CD4-positive, alpha-beta T cell (primary cell): ENCODE measurements around the gene DDX52. TPM values are rescaled to one million over a fixed set of nuclear protein-coding genes. Genes with fewer than 3 reads are reported as not detected.
A peak's percentile ranks its signal among the peaks of the same experiment; 100 is the strongest.

ENCODE experiments used
- ATAC-seq: fragments of 200-7000 bp; cut with Tn5 transposase; one replicate; pipeline ENCODE4 v1.10.0; 2022; ENCODE audit warnings: mild to moderate bottlenecking; ENCODE audit not compliant: poor library complexity
- CTCF ChIA-PET: fragments of 350-600 bp; sonication (Branson Sonifier 250); formaldehyde crosslinking; loops from one replicate; lab custom pipeline; 2021; ENCODE audit warnings: antibody characterized with exemption, inconsistent platforms; lab: Charles Lee
- POLR2A ChIA-PET: fragments of 350-600 bp; sonication (Branson Sonifier 250); formaldehyde crosslinking; loops from one replicate; lab custom pipeline; 2021; ENCODE audit warnings: antibody characterized with exemption, inconsistent platforms; lab: Charles Lee
- DNase-seq, 14 experiments: peaks; one replicate each; pipeline ENCODE4 v3.0.0-alpha.2; 2013 to 2020; ENCODE audit warnings: mixed read lengths in 2 of 14
- H3K27ac ChIP-seq, 2 donors: one replicate each; pipeline versions ENCODE4 v1.5.1 to v1.7.0; 2013; ENCODE audit warnings: low read length in 2 of 2, low read depth in 1 of 2, mild to moderate bottlenecking in 1 of 2
- H3K27me3 ChIP-seq, 2 experiments: 1 replicate in 1 of 2; 2 replicates in 1 of 2; pipeline versions ENCODE4 v1.6.1 to v1.7.0; 2013; ENCODE audit warnings: low read length in 2 of 2, control low read depth in 1 of 2, mild to moderate bottlenecking in 1 of 2, moderate library complexity in 1 of 2; ENCODE audit not compliant: insufficient read depth in 2 of 2, control insufficient read depth in 1 of 2
- H3K36me3 ChIP-seq: one replicate; pipeline ENCODE4 v1.6.1; 2013; ENCODE audit warnings: low read length, control low read depth; ENCODE audit not compliant: insufficient read depth
- H3K4me1 ChIP-seq: one replicate; pipeline ENCODE4 v1.6.1; 2013; ENCODE audit warnings: low read length, control low read depth; ENCODE audit not compliant: insufficient read depth
- H3K4me3 ChIP-seq: one replicate; pipeline ENCODE4 v1.5.1; 2013; ENCODE audit warnings: mild to moderate bottlenecking, low read length, moderate library complexity
- H3K9me3 ChIP-seq, 2 experiments: 1 replicate in 1 of 2; 2 replicates in 1 of 2; pipeline versions ENCODE4 v1.6.1 to v1.7.0; 2013; ENCODE audit warnings: low read length in 2 of 2, mild to moderate bottlenecking in 2 of 2, control low read depth in 1 of 2, moderate library complexity in 1 of 2; ENCODE audit not compliant: control insufficient read depth in 1 of 2, insufficient read depth in 1 of 2
- H3K27ac Mint-ChIP-seq: one replicate; pipeline ENCODE4 v1.8.0; 2020; ENCODE audit warnings: mixed read lengths
- H3K27me3 Mint-ChIP-seq: one replicate; pipeline ENCODE4 v1.8.0; 2021; ENCODE audit warnings: mixed read lengths
- H3K36me3 Mint-ChIP-seq: one replicate; pipeline ENCODE4 v1.8.0; 2021; ENCODE audit warnings: low read depth, mixed read lengths
- H3K4me1 Mint-ChIP-seq: one replicate; pipeline ENCODE4 v1.8.0; 2021; ENCODE audit warnings: low read depth, mixed read lengths
- H3K4me3 Mint-ChIP-seq: one replicate; pipeline ENCODE4 v1.8.0; 2020; ENCODE audit warnings: mild to moderate bottlenecking, mixed read lengths
- H3K9me3 Mint-ChIP-seq: one replicate; pipeline ENCODE4 v1.8.0; 2020; ENCODE audit warnings: mixed read lengths
- CTCF ChIP-seq: fragments of 200-600 bp; IDR thresholded peaks from one replicate; pipeline ENCODE4 v1.8.0; 2022; ENCODE audit warnings: antibody characterized with exemption, mild to moderate bottlenecking
- intact Hi-C, 2 experiments: fragments of 100-400 bp; cut with DNase I in 1 of 2; cut with micrococcal nuclease in 1 of 2; formaldehyde crosslinking; loops; one replicate each; pipeline versions ENCODE4 v1.15.1 to v1.9.0; 2023 to 2025; cut with DNase I, micrococcal nuclease
- total RNA-seq, 174 experiments: library from RNA in 2 of 174; stranded (reverse) in 2 of 174; gene quantifications; one replicate each; pipeline ENCODE4 v1.2.3 and lab custom pipeline; 2021 to 2026

The DDX52 gene
- total RNA-seq, 2 experiments from 2014 or later, result 27.4 to 30.1 TPM

- ChIA-PET CTCF (interaction anchor here (1.0 kb wide), 1 partner anchor 42 kb away, joined by 3 read pairs; the partner anchor contains the start of gene SYNRG), POLR2A (no interaction called here)
- H3K27me3 Mint-ChIP-seq, result no peaks in the 10 kb centered on the region
- no peak overlapping the region for H3K27ac Mint-ChIP-seq
- no peak for TF ChIP-seq CTCF
- H3K27me3 ChIP-seq, result no peaks in the 10 kb centered on the region
- H3K36me3 Mint-ChIP-seq, result peaks cover 85% of the 10 kb centered on the region
- H3K9me3 ChIP-seq, result no peaks in the 10 kb centered on the region
- no peak overlapping the region for H3K4me3 Mint-ChIP-seq
- peaks cover 14% of the 10 kb centered on the region for H3K4me1 Mint-ChIP-seq
- ATAC-seq, result no peak
- no peak overlapping the region for H3K27ac ChIP-seq
- H3K4me1 ChIP-seq, result no peaks in the 10 kb centered on the region
- no peak overlapping the region for H3K4me3 ChIP-seq
- DNase-seq, result no peak
- peaks cover 84% of the 10 kb centered on the region for H3K36me3 ChIP-seq
- H3K9me3 Mint-ChIP-seq, result no peaks in the 10 kb centered on the region
- intact Hi-C loops, result no loop called here
These were observed 75.7 kb downstream of the DDX52 start for GRCh38 chr17:37567538-37567937.

GRCh38 chr17:37567137-37567536, 76.1 kb downstream of the DDX52 start:
- CTCF ChIA-PET, result interaction anchor here (1.0 kb wide), 1 partner anchor 42 kb away, joined by 3 read pairs; the partner anchor contains the start of gene SYNRG
- H3K27me3 Mint-ChIP-seq, result no peaks in the 10 kb centered on the region
- peaks cover 85% of the 10 kb centered on the region for H3K36me3 Mint-ChIP-seq
- no peaks in the 10 kb centered on the region for H3K9me3 ChIP-seq
- ATAC-seq (no peak), DNase-seq (no peak)
- H3K27me3 ChIP-seq, result no peaks in the 10 kb centered on the region
- H3K9me3 Mint-ChIP-seq, result no peaks in the 10 kb centered on the region
- no peaks in the 10 kb centered on the region for H3K4me1 ChIP-seq
- TF ChIP-seq CTCF, result no peak
- no peak overlapping the region for H3K4me3 ChIP-seq
- no peak overlapping the region for H3K4me3 Mint-ChIP-seq
- intact Hi-C loops, result no loop called here
- H3K27ac Mint-ChIP-seq, result no peak overlapping the region
- H3K4me1 Mint-ChIP-seq, result peaks cover 13% of the 10 kb centered on the region
- POLR2A ChIA-PET, result no interaction called here
- no peak overlapping the region for H3K27ac ChIP-seq
- peaks cover 84% of the 10 kb centered on the region for H3K36me3 ChIP-seq

GRCh38 chr17:37564252-37564651, 79.0 kb downstream of the DDX52 start:
- no peaks in the 10 kb centered on the region for H3K4me1 ChIP-seq
- ChIA-PET POLR2A (no interaction called here), CTCF (no interaction called here)
- no peak overlapping the region for H3K27ac ChIP-seq
- no peak overlapping the region for H3K4me3 ChIP-seq
- H3K36me3 Mint-ChIP-seq, result peaks cover 80% of the 10 kb centered on the region
- peak overlapping the region; percentile 28 for H3K27ac Mint-ChIP-seq
- H3K9me3 ChIP-seq, result no peaks in the 10 kb centered on the region
- intact Hi-C loops, result no loop called here
- H3K9me3 Mint-ChIP-seq, result no peaks in the 10 kb centered on the region
- H3K27me3 ChIP-seq, result no peaks in the 10 kb centered on the region
- ATAC-seq, result no peak
- no peaks in the 10 kb centered on the region for H3K27me3 Mint-ChIP-seq
- no peak for DNase-seq
- no peak for TF ChIP-seq CTCF
- H3K4me1 Mint-ChIP-seq, result peaks cover 13% of the 10 kb centered on the region
- no peak overlapping the region for H3K4me3 Mint-ChIP-seq
- H3K36me3 ChIP-seq, result peaks cover 80% of the 10 kb centered on the region
